Activated T-cell treated with anti-CD3 and anti-CD28 coated beads, Interleukin-2, amount 50 U/mL, for 1 hour (primary cell): ENCODE data around the gene NHEJ1.
A peak's percentile ranks its signal among the peaks of the same experiment; 100 is the strongest.

Experiments
- DNase-seq: peaks from one replicate; pipeline ENCODE4 v3.0.0-alpha.2; 2020

The NHEJ1 gene

GRCh38 chr2:219182331-219183150 is 21.9 kb upstream of the NHEJ1 start:
- no peak for DNase-seq

GRCh38 chr2:219181531-219181930 is 20.9 kb upstream of the NHEJ1 start:
- no peak for DNase-seq

GRCh38 chr2:219180961-219181360 is 20.3 kb upstream of the NHEJ1 start:
- DNase-seq, result no peak

- no peak for DNase-seq
These were observed 19.2 kb upstream of the NHEJ1 start for GRCh38 chr2:219179601-219180465.

- no peak for DNase-seq
These were observed 18.0 kb upstream of the NHEJ1 start for GRCh38 chr2:219178377-219179175.

- peak; percentile 87 for DNase-seq
These were observed 17.1 kb upstream of the NHEJ1 start, which contains the start of gene RETREG2 for GRCh38 chr2:219177552-219178376. Gene RETREG2, plus strand, starts transcription at chr2:219178275. Its CDS starts 78 bp downstream, at chr2:219178353.

- DNase-seq, result peak; percentile 88
These were observed 16.4 kb upstream of the NHEJ1 start, which contains the start of gene CNPPD1 for GRCh38 chr2:219176818-219177551. Gene CNPPD1, minus strand, starts transcription at chr2:219176925. Its CDS starts 97 bp downstream, at chr2:219176828.

- no peak for DNase-seq
These were observed 15.6 kb upstream of the NHEJ1 start for GRCh38 chr2:219175928-219176817.

GRCh38 chr2:219175486-219175885 is 14.9 kb upstream of the NHEJ1 start:
- DNase-seq, result no peak

- no peak for DNase-seq
These were observed 14.2 kb upstream of the NHEJ1 start for GRCh38 chr2:219174801-219175200.

GRCh38 chr2:219174146-219174545 is 13.5 kb upstream of the NHEJ1 start:
- DNase-seq, result no peak

GRCh38 chr2:219173176-219173575 is 12.6 kb upstream of the NHEJ1 start:
- DNase-seq, result no peak

- DNase-seq, result no peak
These were observed 11.9 kb upstream of the NHEJ1 start for GRCh38 chr2:219172231-219173154.

GRCh38 chr2:219171231-219171651 is 10.6 kb upstream of the NHEJ1 start:
- DNase-seq, result peak; percentile 37

GRCh38 chr2:219169930-219170654 is 9.5 kb upstream of the NHEJ1 start, which contains the start of gene SLC23A3:
Gene SLC23A3, minus strand, starts transcription at chr2:219170029. Its CDS starts 45 bp downstream, at chr2:219169984.
- no peak for DNase-seq

GRCh38 chr2:219168932-219169331 is 8.3 kb upstream of the NHEJ1 start:
- no peak for DNase-seq

- no peak for DNase-seq
These were observed 7.9 kb upstream of the NHEJ1 start for GRCh38 chr2:219168526-219168925.

GRCh38 chr2:219167997-219168396 is 7.4 kb upstream of the NHEJ1 start:
- no peak for DNase-seq
